ENCODE data around the gene TANK. TPM values are rescaled to one million over a fixed set of nuclear protein-coding genes. Genes with fewer than 3 reads are reported as not detected.

The TANK gene
- total RNA-seq, 1 donor from 2014 or later: 18.4 TPM

DNA sequence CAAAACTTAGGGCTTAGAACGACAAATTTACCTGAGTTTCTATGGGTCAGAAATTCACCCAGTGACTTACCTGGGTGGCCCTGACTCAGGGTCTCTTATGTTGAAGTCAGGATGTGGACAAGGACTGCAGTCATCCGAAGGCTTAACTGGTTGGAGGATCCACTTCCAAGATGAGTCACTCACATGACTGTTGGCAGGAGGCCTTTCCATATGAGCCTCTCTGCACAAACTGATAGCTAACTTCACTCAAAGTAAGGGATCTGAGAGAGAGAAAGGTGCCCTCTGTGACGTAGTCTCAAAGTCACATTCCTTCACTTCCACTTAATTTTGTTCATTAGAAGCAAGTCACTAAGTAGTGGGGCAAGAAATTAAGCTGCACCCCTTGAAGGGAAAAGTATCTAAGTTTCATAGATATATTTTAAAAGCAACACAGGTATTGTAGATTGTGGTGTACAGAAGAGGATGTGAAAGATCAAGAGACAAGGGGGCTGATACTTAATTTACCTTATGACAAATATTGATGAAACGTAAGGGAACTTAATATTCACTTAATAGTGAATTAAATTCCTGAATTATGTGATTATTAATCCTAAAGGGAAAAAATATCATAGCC is 48.4 kb downstream of the TANK start:
- intact Hi-C loops (cut with DNase I): no loop called here
- Histone ChIP-seq H3K4me1 (no peaks in the 10 kb centered on the region), H3K9me3 (no peaks in the 10 kb centered on the region), H3K27ac (no peak overlapping the region), H3K27me3 (no peaks in the 10 kb centered on the region), H3K4me3 (no peak overlapping the region), H3K36me3 (peaks cover 4 to 37% of the 10 kb centered on the region in 2 donors)
- TF ChIP-seq, protein P1, sequence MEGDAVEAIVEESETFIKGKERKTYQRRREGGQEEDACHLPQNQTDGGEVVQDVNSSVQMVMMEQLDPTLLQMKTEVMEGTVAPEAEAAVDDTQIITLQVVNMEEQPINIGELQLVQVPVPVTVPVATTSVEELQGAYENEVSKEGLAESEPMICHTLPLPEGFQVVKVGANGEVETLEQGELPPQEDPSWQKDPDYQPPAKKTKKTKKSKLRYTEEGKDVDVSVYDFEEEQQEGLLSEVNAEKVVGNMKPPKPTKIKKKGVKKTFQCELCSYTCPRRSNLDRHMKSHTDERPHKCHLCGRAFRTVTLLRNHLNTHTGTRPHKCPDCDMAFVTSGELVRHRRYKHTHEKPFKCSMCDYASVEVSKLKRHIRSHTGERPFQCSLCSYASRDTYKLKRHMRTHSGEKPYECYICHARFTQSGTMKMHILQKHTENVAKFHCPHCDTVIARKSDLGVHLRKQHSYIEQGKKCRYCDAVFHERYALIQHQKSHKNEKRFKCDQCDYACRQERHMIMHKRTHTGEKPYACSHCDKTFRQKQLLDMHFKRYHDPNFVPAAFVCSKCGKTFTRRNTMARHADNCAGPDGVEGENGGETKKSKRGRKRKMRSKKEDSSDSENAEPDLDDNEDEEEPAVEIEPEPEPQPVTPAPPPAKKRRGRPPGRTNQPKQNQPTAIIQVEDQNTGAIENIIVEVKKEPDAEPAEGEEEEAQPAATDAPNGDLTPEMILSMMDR (IDR thresholded peaks at IDR 0.05): no peak
- no peak for DNase-seq (ENCODE audit: low spot score in 2 of 2)

DNA sequence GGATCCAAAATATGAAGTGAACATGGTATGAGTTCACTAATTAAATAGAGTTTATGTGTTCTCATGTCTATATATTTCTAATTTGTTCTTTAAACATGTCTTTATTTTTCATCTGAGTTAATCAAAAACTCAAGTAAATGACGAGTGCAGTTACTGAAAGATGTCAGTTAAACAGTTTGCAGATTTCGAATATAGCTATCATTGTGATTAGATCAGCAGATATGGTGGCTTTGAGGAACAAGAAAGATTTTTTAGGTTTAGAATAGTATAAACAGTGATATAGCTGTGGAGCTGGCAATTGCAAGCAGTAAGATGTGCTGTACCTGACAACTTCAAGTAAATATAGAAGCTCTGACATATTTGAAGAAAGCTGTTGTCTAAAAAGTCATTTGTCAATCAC is 49.7 kb downstream of the TANK start:
- DNase-seq (ENCODE audit: low spot score in 2 of 2): no peak
- H3K27ac ChIP-seq: no peak overlapping the region
- H3K27me3 ChIP-seq: no peaks in the 10 kb centered on the region
- intact Hi-C loops (cut with DNase I): no loop called here
- H3K9me3 ChIP-seq: no peaks in the 10 kb centered on the region
- H3K36me3 ChIP-seq: peaks cover under 1 to 38% of the 10 kb centered on the region in 2 donors
- no peak overlapping the region for H3K4me3 ChIP-seq
- no peaks in the 10 kb centered on the region for H3K4me1 ChIP-seq
- TF ChIP-seq, protein P1 (IDR thresholded peaks at IDR 0.05): no peak

DNA sequence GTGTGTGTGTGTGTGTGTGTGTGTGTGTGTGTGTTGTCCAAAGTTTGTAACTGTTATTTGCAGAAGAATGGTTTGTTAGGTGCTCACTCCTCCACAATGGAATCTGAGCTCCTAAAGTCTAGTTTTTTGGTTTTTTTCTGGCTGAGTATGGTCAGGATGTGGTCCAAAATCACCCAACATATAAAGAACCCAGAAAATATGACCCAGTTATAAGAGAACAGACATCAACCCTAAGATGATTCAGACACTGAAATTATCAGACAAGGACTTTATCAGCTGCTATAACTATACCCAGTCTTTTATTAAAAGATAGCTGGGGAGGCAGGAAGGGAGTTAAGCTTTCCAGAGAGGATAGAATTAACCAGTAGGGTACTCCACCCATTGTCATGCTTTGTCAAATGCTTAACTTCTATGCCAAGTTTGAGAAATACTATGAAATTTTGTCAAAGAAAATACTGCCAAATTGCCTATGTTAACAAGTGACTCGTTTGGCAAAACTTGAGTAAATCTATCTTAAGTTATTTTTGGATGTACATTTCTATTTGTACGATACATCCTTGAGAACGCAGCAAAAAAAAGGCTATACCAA is 57.5 kb downstream of the TANK start:
- Histone ChIP-seq H3K4me3 (no peak overlapping the region), H3K4me1 (no peaks in the 10 kb centered on the region), H3K9me3 (no peaks in the 10 kb centered on the region), H3K36me3 (peaks cover 0 to 13% of the 10 kb centered on the region in 2 donors), H3K27ac (no peak overlapping the region), H3K27me3 (no peaks in the 10 kb centered on the region)
- TF ChIP-seq, protein P1 (IDR thresholded peaks at IDR 0.05): no peak
- no peak for DNase-seq (ENCODE audit: low spot score in 2 of 2)
- intact Hi-C loops (cut with DNase I): no loop called here

DNA sequence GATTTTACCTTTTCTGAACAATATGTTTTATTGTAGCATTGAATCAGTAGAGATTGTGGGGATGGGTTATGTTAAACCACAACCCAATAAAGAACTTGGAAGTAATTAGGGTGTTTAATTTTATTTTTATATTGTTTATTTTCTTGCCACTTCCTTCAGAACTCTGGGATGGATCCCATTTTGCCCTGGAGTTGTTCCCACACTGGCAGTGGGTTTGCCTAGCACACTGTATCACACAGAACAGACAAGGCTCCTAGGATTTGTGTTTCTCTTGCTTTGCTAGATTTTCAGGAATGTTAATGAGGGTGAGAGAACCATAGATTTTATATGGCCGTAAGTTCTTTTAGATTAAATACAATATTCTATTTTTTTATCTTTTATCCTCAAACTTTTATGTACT is 59.0 kb downstream of the TANK start:
- Histone ChIP-seq H3K9me3 (no peaks in the 10 kb centered on the region), H3K4me1 (no peaks in the 10 kb centered on the region), H3K4me3 (no peak overlapping the region), H3K27ac (no peak overlapping the region), H3K27me3 (no peaks in the 10 kb centered on the region), H3K36me3 (peaks cover 0 to 9% of the 10 kb centered on the region in 2 donors)
- intact Hi-C loops (cut with DNase I): no loop called here
- TF ChIP-seq, protein P1 (IDR thresholded peaks at IDR 0.05): no peak
- no peak for DNase-seq (ENCODE audit: low spot score in 2 of 2)

DNA sequence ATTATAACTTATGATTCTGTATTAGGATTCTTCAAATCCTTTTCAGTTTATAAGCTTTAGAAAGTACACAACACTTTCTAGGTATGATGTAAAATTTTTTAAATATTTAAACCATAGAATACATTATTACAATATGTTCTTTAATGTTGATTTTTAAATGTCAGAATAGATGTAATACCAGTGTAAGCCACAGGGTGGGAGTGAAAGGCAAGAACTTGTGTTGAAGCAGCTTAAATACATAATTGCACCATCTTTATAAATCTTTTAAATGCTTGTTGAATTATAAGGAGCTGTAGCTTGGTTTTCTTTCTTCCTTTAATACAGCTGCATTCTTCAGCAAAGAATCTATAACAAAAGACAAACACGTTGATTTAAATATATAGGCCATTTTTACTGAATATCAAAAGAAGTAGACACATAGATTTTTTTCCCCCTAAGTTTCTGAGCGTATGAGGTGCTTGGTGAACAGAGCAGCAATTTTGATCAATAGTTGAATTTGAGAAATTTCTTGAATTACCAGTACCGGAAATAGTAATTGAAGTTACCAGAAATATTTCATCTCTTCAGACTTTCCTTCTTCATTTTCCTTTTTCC is 63.0 kb downstream of the TANK start:
- no peaks in the 10 kb centered on the region for H3K27me3 ChIP-seq
- H3K9me3 ChIP-seq: no peaks in the 10 kb centered on the region
- H3K4me3 ChIP-seq: no peak overlapping the region
- no peaks in the 10 kb centered on the region for H3K4me1 ChIP-seq
- peaks cover 12 to 26% of the 10 kb centered on the region in 2 donors for H3K36me3 ChIP-seq
- intact Hi-C loops (cut with DNase I): loop anchor here (5.0 kb wide), 1 partner anchor 49 kb away; no protein-coding TSS in a partner anchor
- DNase-seq (ENCODE audit: low spot score in 2 of 2): no peak
- H3K27ac ChIP-seq: no peak overlapping the region
- TF ChIP-seq, protein P1 (IDR thresholded peaks at IDR 0.05): peak; percentile 45 to 68 (median 64)

Data from ascending aorta (tissue), 2 donors.